ENCODE measurements around the gene CDC42EP4.
"Not testable (repeated sequence)": the region's sequence is repeated elsewhere in the genome, so short reads cannot be mapped to it uniquely, and the experiment has no call there.

CDC42EP4 gene

GRCh38 chr17:73274490-73274889 is 37.3 kb downstream of the CDC42EP4 start:
- DNase-seq: no peak

GRCh38 chr17:73272906-73273218 is 38.9 kb downstream of the CDC42EP4 start:
- no peak for DNase-seq

- DNase-seq: no peak
Measured at GRCh38 chr17:73271072-73271471, 40.7 kb downstream of the CDC42EP4 start.

GRCh38 chr17:73269791-73270190 is 42.0 kb downstream of the CDC42EP4 start:
- no peak for DNase-seq

- no peak for DNase-seq
Measured at GRCh38 chr17:73269329-73269615, 42.5 kb downstream of the CDC42EP4 start.

GRCh38 chr17:73268582-73269328 is 43.0 kb downstream of the CDC42EP4 start:
- DNase-seq: no peak

GRCh38 chr17:73267648-73268537 is 43.9 kb downstream of the CDC42EP4 start:
- no peak for DNase-seq

GRCh38 chr17:73266796-73267195 is 45.0 kb downstream of the CDC42EP4 start:
- DNase-seq: no peak

- DNase-seq: no peak
Measured at GRCh38 chr17:73265646-73266640, 45.9 kb downstream of the CDC42EP4 start.

GRCh38 chr17:73264448-73264847 is 47.4 kb downstream of the CDC42EP4 start:
- not testable (repeated sequence) for DNase-seq

GRCh38 chr17:73262676-73263642 is 48.8 kb downstream of the CDC42EP4 start:
- DNase-seq: peak; percentile 69

- no peak for DNase-seq
Measured at GRCh38 chr17:73261952-73262675, 49.7 kb downstream of the CDC42EP4 start.

GRCh38 chr17:73261617-73261951 is 50.2 kb downstream of the CDC42EP4 start, which contains the start of gene CPSF4L:
TSS of gene CPSF4L (minus strand) at chr17:73261880. CDS start at chr17:73261818, 62 bp downstream.
- DNase-seq: no peak

GRCh38 chr17:73257516-73257915 is 54.3 kb downstream of the CDC42EP4 start:
- no peak for DNase-seq

GRCh38 chr17:73256220-73256619 is 55.6 kb downstream of the CDC42EP4 start:
- no peak for DNase-seq

- peak; percentile 42 for DNase-seq
Measured at GRCh38 chr17:73255671-73256181, 56.1 kb downstream of the CDC42EP4 start.

GRCh38 chr17:73251871-73252270 is 59.9 kb downstream of the CDC42EP4 start:
- DNase-seq: no peak

GRCh38 chr17:73250851-73251640 is 60.8 kb downstream of the CDC42EP4 start:
- DNase-seq: no peak

GRCh38 chr17:73249700-73250099 is 62.1 kb downstream of the CDC42EP4 start:
- DNase-seq: no peak

- no peak for DNase-seq
Measured at GRCh38 chr17:73248532-73248931, 63.3 kb downstream of the CDC42EP4 start.
